Sigmoid colon (tissue), 7 donors: ENCODE measurements around the gene DSCAML1. TPM values are rescaled to one million over a fixed set of nuclear protein-coding genes. Genes with fewer than 3 reads are reported as not detected.

Experiments used
- DNase-seq: peaks from one replicate; pipeline ENCODE4 v3.0.0-alpha.2; 2019
- H3K27ac ChIP-seq, 4 donors: fragments of 200-600 bp; sonication (generic); one replicate each; pipeline ENCODE4 v1.5.1; 2016 to 2019; ENCODE audit warnings: mild to moderate bottlenecking in 1 of 4
- H3K27me3 ChIP-seq, 3 donors: fragments of 200-600 bp; sonication (generic); one replicate each; pipeline ENCODE4 v1.5.1; 2019; ENCODE audit warnings: mild to moderate bottlenecking in 1 of 3
- H3K36me3 ChIP-seq, 4 donors: fragments of 200-600 bp; sonication (generic); one replicate each; pipeline ENCODE4 v1.5.1; 2016 to 2019
- H3K4me1 ChIP-seq, 4 donors: fragments of 200-600 bp; sonication (generic); one replicate each; pipeline ENCODE4 v1.5.1; 2017 to 2019
- H3K4me3 ChIP-seq, 4 donors: fragments of 200-600 bp; sonication (generic); one replicate each; pipeline ENCODE4 v1.5.1; 2017 to 2019; ENCODE audit warnings: mild to moderate bottlenecking in 2 of 4, moderate library complexity in 1 of 4
- H3K9me3 ChIP-seq, 4 donors: fragments of 200-600 bp in 3 of 4; sonication (generic) in 3 of 4; one replicate each; pipeline versions ENCODE4 v1.5.1 to v1.6.1; 2013 to 2019
- EP300 ChIP-seq, 4 donors: sonication (generic); formaldehyde crosslinking; IDR thresholded peaks; one replicate each; pipeline ENCODE4 v1.6.1; 2017; ENCODE audit warnings: antibody characterized with exemption in 4 of 4
- POLR2A ChIP-seq, 2 donors: fragments of 450-650 bp; IDR thresholded peaks; one replicate each; pipeline ENCODE4 v1.6.1; 2016; ENCODE audit warnings: antibody characterized with exemption in 2 of 2, mild to moderate bottlenecking in 2 of 2, moderate library complexity in 2 of 2
- POLR2AphosphoS5 ChIP-seq, 4 donors: sonication (generic); formaldehyde crosslinking; IDR thresholded peaks; one replicate each; pipeline ENCODE4 v1.6.1; 2017; ENCODE audit warnings: antibody characterized with exemption in 4 of 4
- WGBS, 2 donors: extraction: QIAGEN DNeasy Blood & Tissue Kit; methylation state at CpG; one replicate each; pipeline ENCODE4 v1.1.7; 2013; 5-methylcytosine and 5-hydroxymethylcytosine counted together
- intact Hi-C: fragments of 100-400 bp; cut with DNase I; formaldehyde crosslinking; loops from one replicate; pipeline ENCODE4 v1.15.1; 2023
- polyA plus RNA-seq, 3 donors: library from polyadenylated mRNA; stranded (reverse); fragments of 200-250 nt; gene quantifications; one replicate each; pipeline ENCODE4 v1.2.3, GENCODE V29; 2013
- total RNA-seq, 4 donors: library from RNA; depleted of rRNA; stranded (reverse); fragments of >200 nt; gene quantifications; one replicate each; pipeline ENCODE4 v1.1.0, GENCODE V29; 2016
- TF ChIP-seq, protein P1 (sequence below), 4 experiments: fragments of 450-650 bp in 3 of 4; fragments of 200-600 bp in 1 of 4; IDR thresholded peaks; one replicate each; pipeline ENCODE4 v1.5.1; 2016 to 2019; ENCODE audit warnings: antibody characterized with exemption in 4 of 4, mild to moderate bottlenecking in 3 of 4, moderate library complexity in 2 of 4
- donor health status: healthy with polysubstance abuse.
- donor health status: Bipolar disorder and iron deficiency.
- donor health status: healthy.

Gene DSCAML1
- total and polyA plus RNA-seq, 7 donors = under 0.01 to 7.5 (median 1.2) TPM

DNA sequence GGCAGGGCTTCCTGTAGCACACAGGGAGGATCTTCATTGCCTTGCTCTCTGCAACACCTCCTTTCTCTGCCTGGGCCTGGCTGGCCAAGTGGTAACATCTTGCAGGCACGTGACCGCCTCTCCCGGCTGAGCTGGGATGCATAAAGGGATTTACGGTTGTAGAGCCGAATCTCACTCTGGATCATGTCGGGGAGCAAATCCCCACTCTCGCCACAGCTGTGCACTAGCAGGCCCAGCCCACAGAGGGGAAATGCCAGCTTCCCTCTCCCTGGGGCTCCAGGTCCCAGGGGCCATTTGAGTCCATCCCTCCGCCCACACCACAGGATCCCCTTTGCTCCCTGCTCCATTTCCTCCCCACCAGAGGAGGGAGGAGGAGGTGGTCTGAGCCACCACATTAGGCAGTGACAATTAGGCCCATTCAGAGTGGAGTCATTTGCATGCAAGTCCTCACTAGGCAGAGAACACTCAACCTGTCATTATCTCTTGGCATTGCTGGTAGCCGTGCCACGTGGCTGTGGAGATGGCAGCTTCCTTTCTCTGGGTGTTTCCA is 196.7 kb downstream of the DSCAML1 start:
- Histone ChIP-seq H3K27ac (no peak overlapping the region), H3K36me3 (no peaks in the 10 kb centered on the region), H3K27me3 (no peaks in the 10 kb centered on the region), H3K4me3 (no peak overlapping the region), H3K9me3 (no peaks in the 10 kb centered on the region), H3K4me1 (no peaks in the 10 kb centered on the region)
- WGBS, 2 donors = 53 to 81% methylated on average over 10 of the region's 10 CpGs
- no peak for TF ChIP-seq EP300 (IDR thresholded peaks at IDR 0.05)
- no peak for TF ChIP-seq POLR2AphosphoS5 (IDR thresholded peaks at IDR 0.05)
- TF ChIP-seq, protein P1, sequence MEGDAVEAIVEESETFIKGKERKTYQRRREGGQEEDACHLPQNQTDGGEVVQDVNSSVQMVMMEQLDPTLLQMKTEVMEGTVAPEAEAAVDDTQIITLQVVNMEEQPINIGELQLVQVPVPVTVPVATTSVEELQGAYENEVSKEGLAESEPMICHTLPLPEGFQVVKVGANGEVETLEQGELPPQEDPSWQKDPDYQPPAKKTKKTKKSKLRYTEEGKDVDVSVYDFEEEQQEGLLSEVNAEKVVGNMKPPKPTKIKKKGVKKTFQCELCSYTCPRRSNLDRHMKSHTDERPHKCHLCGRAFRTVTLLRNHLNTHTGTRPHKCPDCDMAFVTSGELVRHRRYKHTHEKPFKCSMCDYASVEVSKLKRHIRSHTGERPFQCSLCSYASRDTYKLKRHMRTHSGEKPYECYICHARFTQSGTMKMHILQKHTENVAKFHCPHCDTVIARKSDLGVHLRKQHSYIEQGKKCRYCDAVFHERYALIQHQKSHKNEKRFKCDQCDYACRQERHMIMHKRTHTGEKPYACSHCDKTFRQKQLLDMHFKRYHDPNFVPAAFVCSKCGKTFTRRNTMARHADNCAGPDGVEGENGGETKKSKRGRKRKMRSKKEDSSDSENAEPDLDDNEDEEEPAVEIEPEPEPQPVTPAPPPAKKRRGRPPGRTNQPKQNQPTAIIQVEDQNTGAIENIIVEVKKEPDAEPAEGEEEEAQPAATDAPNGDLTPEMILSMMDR (IDR thresholded peaks at IDR 0.05) = no peak
- TF ChIP-seq POLR2A (IDR thresholded peaks at IDR 0.05) = no peak
- intact Hi-C loops = no loop called here
- peak; percentile 48 for DNase-seq

DNA sequence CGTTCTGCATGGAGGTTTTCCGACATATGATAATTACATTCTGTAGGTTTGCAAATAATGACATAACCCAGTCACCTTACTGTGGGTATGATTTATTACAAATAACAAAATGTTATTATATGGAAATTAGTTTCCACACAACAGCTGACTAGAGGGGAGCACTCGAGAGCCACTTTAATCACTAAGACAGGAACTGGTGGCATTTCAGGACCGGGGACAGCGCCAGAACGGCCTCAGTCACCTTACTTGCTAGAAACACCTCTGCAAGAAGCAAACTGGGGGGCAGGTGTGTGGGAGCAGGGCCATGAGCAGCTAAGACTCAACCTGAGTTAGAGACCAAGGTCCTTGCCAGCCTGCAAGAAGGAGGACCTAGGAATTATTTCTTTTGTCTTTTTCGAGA is 199.9 kb downstream of the DSCAML1 start:
- peak; percentile 26 for DNase-seq
- Histone ChIP-seq H3K9me3 (no peaks in the 10 kb centered on the region), H3K4me3 (no peak overlapping the region), H3K27me3 (no peaks in the 10 kb centered on the region), H3K36me3 (no peaks in the 10 kb centered on the region), H3K27ac (no peak overlapping the region), H3K4me1 (no peaks in the 10 kb centered on the region)
- TF ChIP-seq POLR2AphosphoS5 (IDR thresholded peaks at IDR 0.05) (no peak), EP300 (IDR thresholded peaks at IDR 0.05) (no peak), POLR2A (IDR thresholded peaks at IDR 0.05) (no peak)
- intact Hi-C loops = no loop called here
- WGBS, 2 donors = 47 to 48% methylated on average over 7 of the region's 7 CpGs

DNA sequence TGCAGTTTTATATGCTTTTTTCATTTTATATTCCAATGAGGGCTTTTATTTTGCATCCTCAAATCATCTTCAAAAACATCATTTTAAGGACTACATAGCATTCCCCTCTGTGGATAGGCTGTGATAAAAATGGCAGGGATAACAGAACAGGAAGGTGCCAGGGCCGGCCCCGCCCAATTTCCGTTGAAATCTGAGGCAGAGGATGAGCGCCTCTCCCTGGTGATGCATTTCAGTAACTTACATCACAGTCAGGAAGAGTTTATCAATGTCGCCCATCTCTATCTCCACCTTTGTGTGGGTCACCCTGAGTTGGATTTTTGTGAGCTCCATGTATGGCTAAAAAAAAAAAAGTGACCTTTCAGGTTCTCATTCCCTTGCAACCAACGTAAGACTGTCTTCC is 201.6 kb downstream of the DSCAML1 start:
- no peak for TF ChIP-seq POLR2A (IDR thresholded peaks at IDR 0.05)
- TF ChIP-seq EP300 (IDR thresholded peaks at IDR 0.05) = no peak
- no peak for TF ChIP-seq POLR2AphosphoS5 (IDR thresholded peaks at IDR 0.05)
- TF ChIP-seq, protein P1 (IDR thresholded peaks at IDR 0.05) = no peak
- no peaks in the 10 kb centered on the region for H3K36me3 ChIP-seq
- H3K4me1 ChIP-seq = no peaks in the 10 kb centered on the region
- DNase-seq = no peak
- no peaks in the 10 kb centered on the region for H3K9me3 ChIP-seq
- intact Hi-C loops = no loop called here
- 39 to 46% methylated on average over 6 of the region's 6 CpGs for WGBS, 2 donors
- H3K4me3 ChIP-seq = no peak overlapping the region
- no peaks in the 10 kb centered on the region for H3K27me3 ChIP-seq
- H3K27ac ChIP-seq = no peak overlapping the region

DNA sequence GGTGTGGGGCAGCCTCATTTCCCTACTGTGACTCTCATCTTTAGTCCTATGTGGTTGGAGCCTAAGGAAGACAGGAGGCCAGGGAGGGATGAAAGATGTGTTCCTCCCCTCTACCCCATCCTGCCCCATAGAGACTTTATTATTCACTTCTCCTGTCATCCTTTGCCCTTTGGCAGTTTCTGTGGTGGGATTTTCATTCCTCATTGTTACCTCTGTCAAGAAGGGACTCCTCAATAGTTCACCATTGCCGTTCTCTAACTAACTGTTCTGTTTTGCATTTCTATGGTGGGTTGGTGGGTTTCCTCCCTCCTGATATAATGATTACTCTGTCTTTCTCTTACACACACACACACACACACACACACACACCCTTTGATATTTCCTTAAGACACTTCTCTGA is 202.3 kb downstream of the DSCAML1 start:
- H3K27ac ChIP-seq = no peak overlapping the region
- intact Hi-C loops = no loop called here
- H3K4me1 ChIP-seq = no peaks in the 10 kb centered on the region
- H3K9me3 ChIP-seq = no peaks in the 10 kb centered on the region
- no peak for TF ChIP-seq POLR2AphosphoS5 (IDR thresholded peaks at IDR 0.05)
- TF ChIP-seq, protein P1 (IDR thresholded peaks at IDR 0.05) = no peak
- no peak for TF ChIP-seq EP300 (IDR thresholded peaks at IDR 0.05)
- TF ChIP-seq POLR2A (IDR thresholded peaks at IDR 0.05) = no peak
- 70 to 74% methylated on average over 1 of the region's 1 CpG for WGBS, 2 donors
- H3K4me3 ChIP-seq = no peak overlapping the region
- DNase-seq = no peak
- H3K36me3 ChIP-seq = no peaks in the 10 kb centered on the region
- no peaks in the 10 kb centered on the region for H3K27me3 ChIP-seq

DNA sequence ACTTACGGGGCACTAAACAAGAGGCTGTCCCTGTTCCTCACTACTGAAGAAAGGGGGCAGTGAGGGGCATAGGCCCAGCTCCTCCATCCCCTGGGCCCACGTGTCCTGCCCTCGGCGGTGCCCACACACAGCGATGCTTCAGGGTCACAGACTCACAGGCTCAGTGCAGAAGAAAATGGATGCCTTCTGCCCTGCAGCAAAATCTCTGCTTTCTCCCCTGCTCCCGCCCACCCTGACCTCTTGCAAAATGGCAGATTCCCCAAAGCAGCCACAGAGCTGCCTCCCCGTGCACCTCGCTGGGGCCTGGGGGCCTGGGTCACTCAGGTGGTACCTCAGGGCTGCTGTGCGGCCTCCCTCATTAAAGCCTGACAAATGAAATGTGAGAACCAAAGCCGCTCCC is 204.0 kb downstream of the DSCAML1 start:
- Histone ChIP-seq H3K4me3 (no peak overlapping the region), H3K9me3 (no peaks in the 10 kb centered on the region), H3K36me3 (no peaks in the 10 kb centered on the region), H3K4me1 (no peaks in the 10 kb centered on the region), H3K27ac (no peak overlapping the region), H3K27me3 (no peaks in the 10 kb centered on the region)
- WGBS, 2 donors = 80 to 91% methylated on average over 10 of the region's 10 CpGs
- no peak for DNase-seq
- intact Hi-C loops = no loop called here
- no peak for TF ChIP-seq POLR2A (IDR thresholded peaks at IDR 0.05)
- no peak for TF ChIP-seq POLR2AphosphoS5 (IDR thresholded peaks at IDR 0.05)
- TF ChIP-seq, protein P1 (IDR thresholded peaks at IDR 0.05) = no peak
- no peak for TF ChIP-seq EP300 (IDR thresholded peaks at IDR 0.05)
